Dedifferentiated amniotic fluid mesenchymal stem cell (primary cell): ENCODE data around the gene ERC2.

ENCODE experiments used
- DNase-seq: peaks from one replicate; pipeline ENCODE4 v3.0.0-alpha.2; 2016; ENCODE audit errors: extremely low spot score

The ERC2 gene

GRCh38 chr3:55477306-55478303, 990.7 kb downstream of the ERC2 start:
- DNase-seq, result no peak

DNA sequence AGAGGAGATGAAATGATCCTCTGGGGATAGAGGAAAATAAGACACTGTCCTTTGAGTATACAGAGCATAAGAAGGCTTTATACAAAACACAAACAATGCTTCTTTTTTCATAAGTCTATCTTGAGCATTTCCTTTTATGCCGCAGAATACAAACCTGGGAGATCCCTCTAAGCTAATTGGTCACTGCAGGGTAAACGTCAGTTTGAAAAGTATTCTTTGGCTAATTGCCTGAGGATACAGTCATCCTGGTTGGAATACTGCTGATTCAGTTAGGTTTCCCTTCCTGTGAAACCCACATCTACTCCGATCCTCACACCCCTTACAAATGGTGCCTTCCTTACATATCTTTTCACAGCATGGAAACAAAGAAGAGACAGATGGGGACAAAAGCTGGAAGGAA, 991.8 kb downstream of the ERC2 start:
- DNase-seq, result peak; percentile 65

- no peak for DNase-seq
These were observed 994.0 kb downstream of the ERC2 start for GRCh38 chr3:55474213-55474632.

DNA sequence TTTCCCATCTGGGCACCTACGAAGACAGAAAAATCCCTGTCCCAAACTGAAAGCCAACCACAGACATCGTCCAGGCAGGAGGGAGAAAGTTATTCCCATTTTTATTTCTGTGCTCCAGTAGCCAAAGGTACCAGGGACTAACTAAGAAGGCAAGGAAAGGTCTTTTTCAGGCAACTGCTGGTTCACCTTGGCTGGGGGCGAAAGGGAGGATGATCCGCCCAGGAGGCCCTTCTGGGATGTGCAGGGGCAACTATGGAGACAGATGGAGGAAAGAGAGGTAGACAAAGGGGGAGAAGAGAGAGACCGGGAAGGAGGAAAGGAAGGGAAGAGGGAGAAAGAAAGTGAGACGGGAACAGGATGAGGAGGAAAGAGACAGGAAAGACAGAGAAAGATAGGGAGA, 994.5 kb downstream of the ERC2 start:
- no peak for DNase-seq

DNA sequence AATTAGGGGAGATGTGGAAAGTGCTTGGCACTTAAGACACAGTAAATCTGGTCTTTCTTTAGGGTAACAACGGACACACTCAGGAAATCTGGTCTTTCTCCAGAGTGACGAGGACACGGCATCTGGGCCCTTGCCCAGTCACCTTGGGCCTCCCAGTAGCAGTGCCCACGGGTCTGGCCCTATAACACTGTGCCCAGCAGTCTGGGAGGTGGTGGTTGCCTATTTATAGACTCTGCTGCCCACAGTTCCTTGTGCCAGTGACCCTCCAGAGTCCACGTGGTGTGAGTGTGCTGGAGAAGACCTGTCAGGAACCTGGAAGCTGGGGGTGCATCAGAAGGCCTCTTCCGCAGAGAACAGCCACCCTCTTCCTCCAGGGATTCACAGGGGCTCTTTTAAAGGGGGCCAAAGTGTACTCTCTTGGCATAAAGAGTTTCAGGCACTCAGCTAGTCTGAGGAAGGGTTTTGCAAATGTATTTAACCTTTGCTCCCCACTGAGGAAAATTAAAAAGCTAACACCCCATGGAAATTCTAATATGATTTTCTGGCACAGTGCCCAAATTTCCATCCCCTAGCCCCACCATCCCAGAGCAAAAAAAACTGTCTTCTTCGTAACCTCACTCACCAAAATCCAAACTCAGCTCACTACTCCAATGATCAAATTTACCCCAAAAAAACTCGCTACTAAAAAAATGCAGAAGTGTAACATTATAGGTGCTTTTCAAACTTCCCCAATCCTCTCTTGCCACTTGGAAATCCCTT, 996.6 kb downstream of the ERC2 start:
- DNase-seq, result no peak

DNA sequence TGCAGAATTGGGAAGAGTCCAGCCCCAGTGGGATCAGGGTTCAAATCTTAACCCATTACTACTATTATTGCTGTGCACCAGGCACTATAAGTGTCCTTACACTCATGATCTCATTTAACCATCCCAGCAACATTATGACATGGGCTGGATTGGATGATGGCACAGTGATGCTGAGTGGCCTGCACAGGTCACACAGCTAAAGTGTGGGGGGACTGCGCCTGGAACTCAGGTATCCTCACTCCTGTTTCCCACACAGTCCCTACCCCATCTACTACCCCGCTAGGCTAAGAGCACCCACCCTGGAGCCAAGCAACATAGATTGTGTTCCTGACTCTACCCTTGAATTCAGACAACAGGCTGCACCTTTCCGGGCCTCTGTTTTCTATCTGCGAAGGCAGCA, 997.2 kb downstream of the ERC2 start:
- no peak for DNase-seq

- no peak for DNase-seq
These were observed 998.2 kb downstream of the ERC2 start for GRCh38 chr3:55469957-55470526.

DNA sequence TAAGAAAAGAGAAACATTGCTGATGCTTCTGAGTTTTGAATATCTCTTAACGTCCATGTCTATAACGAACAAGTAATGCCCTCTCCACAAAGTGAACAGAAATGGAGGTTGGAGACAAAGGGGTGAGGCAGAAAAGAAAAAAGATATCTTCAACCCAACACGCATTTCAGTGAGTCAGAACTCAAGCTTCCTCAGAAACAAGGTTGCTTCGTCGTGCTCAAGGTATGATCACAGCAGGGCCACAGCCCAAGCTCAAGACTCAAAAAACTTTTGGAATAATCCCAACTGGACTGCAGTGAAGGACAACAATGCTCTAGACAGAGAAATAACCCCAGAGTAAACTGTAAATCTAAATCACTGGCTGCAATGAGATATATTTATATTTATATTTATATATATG, 1000.0 kb downstream of the ERC2 start:
- DNase-seq, result no peak

DNA sequence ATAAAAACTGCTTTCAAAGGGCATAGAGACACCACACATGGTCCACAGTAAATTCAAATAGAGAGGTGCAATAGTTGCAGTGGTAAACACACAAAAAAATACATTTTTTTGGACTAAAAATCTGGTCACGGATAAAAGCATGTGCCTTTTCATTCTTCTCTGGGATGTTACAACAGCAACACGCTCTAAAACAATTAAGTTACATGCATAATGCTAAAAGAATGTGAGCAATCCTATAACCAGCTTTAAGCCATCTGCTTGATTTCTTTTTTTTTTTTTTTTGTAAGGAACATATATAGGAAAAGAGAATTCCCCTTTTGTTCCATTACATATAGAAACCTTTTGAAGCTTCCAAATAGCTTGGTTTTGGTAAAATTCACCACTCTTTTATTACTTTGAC, 1001.2 kb downstream of the ERC2 start:
- peak; percentile 79 for DNase-seq

DNA sequence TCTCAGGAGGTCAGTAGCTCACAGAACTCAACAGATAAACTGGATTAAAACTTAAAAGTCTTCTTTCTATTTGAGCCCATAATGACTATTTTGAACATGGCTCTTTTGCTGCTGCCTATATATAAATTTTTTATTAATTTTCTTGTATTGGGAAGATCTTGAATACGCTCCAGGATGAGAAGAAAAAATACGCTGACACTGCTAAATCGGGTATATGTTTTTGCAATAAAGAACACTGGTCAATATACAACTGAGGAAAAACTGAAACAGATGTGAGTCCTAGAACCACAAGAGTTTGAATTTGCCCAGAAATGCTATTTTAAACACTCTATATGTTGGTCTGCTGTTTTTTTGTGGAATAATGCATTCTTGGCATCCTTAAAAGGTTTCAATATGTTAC, 1001.7 kb downstream of the ERC2 start:
- DNase-seq, result no peak

DNA sequence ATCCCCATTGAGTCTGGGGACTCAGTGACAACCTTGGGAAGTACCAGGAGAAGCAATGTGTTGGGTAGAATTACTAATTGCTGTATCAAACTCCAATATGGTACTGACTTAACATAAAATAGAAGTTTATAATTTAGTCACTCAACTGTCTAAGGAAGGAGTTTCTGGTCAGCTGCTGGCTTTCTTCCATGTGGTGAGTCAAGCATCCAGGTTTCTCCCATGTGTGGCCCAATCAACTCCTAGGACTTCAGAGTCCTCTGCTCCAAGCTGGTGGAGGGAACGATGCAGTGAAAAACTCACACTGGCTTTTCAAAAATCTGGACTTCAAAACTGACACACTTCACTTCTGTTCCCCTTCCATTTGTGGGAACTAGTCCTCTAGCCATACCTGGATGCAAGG, 1006.4 kb downstream of the ERC2 start:
- DNase-seq, result no peak

DNA sequence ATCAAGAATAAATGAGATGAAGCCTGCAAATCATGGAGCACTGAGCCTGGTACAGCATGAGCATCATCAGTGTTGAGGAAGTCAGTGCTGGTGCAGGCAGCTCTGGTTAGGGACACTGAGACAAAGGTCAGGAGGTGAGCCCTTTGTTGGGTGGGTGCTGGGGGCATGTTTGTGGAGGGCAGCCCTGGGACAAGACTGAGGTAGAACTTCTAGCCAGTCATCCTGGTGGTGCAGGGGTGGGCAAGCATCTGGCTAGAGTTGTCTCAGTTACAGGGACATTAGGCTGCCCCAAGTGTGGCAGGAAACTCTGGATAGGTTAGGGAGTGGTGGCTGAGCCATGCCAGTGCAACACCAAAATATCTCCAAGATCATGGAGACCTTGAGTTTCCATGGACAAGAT, 1008.4 kb downstream of the ERC2 start:
- no peak for DNase-seq
